Osteoblast (primary cell): Measurements from ENCODE around the gene GPR25. TPM values are rescaled to one million over a fixed set of nuclear protein-coding genes. Genes with fewer than 3 reads are reported as not detected.

Experiments used
- DNase-seq: peaks from one replicate; pipeline ENCODE4 v3.0.0; 2011; ENCODE audit warnings: low spot score, mixed read lengths; ENCODE audit not compliant: insufficient read length; ENCODE audit errors: missing footprints
- H2AFZ ChIP-seq: 2 replicates; pipeline ENCODE4 v1.6.0; 2011; ENCODE audit warnings: mild to moderate bottlenecking, low read length
- H3K27ac ChIP-seq: 2 replicates; pipeline ENCODE4 v1.5.1; 2011; ENCODE audit warnings: mild to moderate bottlenecking, low read depth, low read length, moderate library complexity
- H3K27me3 ChIP-seq: 2 replicates; pipeline ENCODE4 v1.6.0; 2012; ENCODE audit warnings: mild to moderate bottlenecking, control low read depth, inconsistent platforms, low read length, moderate library complexity; ENCODE audit not compliant: insufficient read depth
- H3K36me3 ChIP-seq: 2 replicates; pipeline ENCODE4 v1.5.1; 2011; ENCODE audit warnings: mild to moderate bottlenecking, low read length, control low read depth, moderate library complexity; ENCODE audit not compliant: insufficient read depth
- H3K4me1 ChIP-seq: 2 replicates; pipeline ENCODE4 v1.5.1; 2011; ENCODE audit warnings: mild to moderate bottlenecking, low read length, control low read depth, moderate library complexity; ENCODE audit not compliant: insufficient read depth
- H3K4me2 ChIP-seq: 2 replicates; pipeline ENCODE4 v1.6.0; 2011; ENCODE audit warnings: mild to moderate bottlenecking, low read length; ENCODE audit not compliant: insufficient read depth
- H3K4me3 ChIP-seq: fragments of 200-600 bp; sonication (generic); 3 replicates; pipeline ENCODE4 v1.5.1; 2012; ENCODE audit warnings: mild to moderate bottlenecking, low read length, inconsistent platforms; ENCODE audit not compliant: insufficient read depth
- H3K79me2 ChIP-seq: 2 replicates; pipeline ENCODE4 v1.6.0; 2012; ENCODE audit warnings: mild to moderate bottlenecking, low read length, control low read depth, inconsistent platforms; ENCODE audit not compliant: insufficient read depth
- H3K9me3 ChIP-seq: 2 replicates; pipeline ENCODE4 v1.5.1; 2011; ENCODE audit warnings: low read depth, low read length, control low read depth
- H4K20me1 ChIP-seq: 2 replicates; pipeline ENCODE4 v1.6.0; 2012; ENCODE audit warnings: mild to moderate bottlenecking, low read length, control low read depth; ENCODE audit not compliant: insufficient read depth
- total RNA-seq: library from RNA; depleted of rRNA; stranded (reverse); fragments of >200 nt; gene quantifications from 2 replicates; pipeline ENCODE4 v1.2.3, GENCODE V29; 2012
- TF ChIP-seq, protein P1 (sequence below): IDR thresholded peaks from 2 replicates; pipeline ENCODE4 v1.5.1; 2011; ENCODE audit warnings: mild to moderate bottlenecking, low read depth, low read length, moderate library complexity; ENCODE audit errors: extremely low read depth

The GPR25 gene
- total RNA-seq, 1 donor = not detected

DNA sequence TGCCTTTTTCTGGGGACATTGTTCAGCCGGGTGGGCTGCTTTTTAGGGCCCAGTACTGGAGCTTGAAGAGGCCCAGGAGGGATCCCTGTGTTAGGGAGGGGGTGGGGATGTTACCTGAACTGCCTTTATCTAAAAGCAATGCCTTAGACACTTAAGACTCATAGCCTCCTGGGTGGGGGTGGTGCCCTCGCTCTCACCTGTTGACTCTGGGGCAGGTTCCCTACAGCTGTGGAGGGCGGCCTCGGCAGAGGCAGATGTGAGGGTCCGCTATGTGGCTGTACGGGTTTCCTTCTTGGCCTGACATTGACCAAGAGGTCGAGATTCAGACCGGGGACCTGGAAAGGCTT lies 22.6 kb downstream of the GPR25 start:
- Histone ChIP-seq H3K79me2 (no peaks in the 10 kb centered on the region), H3K27me3 (peaks cover 35% of the 10 kb centered on the region), H3K27ac (no peak overlapping the region), H3K4me3 (no peak overlapping the region), H4K20me1 (no peaks in the 10 kb centered on the region), H2AFZ (no peak overlapping the region), H3K4me2 (no peak overlapping the region), H3K9me3 (no peaks in the 10 kb centered on the region), H3K36me3 (no peaks in the 10 kb centered on the region), H3K4me1 (no peaks in the 10 kb centered on the region)
- TF ChIP-seq, protein P1, sequence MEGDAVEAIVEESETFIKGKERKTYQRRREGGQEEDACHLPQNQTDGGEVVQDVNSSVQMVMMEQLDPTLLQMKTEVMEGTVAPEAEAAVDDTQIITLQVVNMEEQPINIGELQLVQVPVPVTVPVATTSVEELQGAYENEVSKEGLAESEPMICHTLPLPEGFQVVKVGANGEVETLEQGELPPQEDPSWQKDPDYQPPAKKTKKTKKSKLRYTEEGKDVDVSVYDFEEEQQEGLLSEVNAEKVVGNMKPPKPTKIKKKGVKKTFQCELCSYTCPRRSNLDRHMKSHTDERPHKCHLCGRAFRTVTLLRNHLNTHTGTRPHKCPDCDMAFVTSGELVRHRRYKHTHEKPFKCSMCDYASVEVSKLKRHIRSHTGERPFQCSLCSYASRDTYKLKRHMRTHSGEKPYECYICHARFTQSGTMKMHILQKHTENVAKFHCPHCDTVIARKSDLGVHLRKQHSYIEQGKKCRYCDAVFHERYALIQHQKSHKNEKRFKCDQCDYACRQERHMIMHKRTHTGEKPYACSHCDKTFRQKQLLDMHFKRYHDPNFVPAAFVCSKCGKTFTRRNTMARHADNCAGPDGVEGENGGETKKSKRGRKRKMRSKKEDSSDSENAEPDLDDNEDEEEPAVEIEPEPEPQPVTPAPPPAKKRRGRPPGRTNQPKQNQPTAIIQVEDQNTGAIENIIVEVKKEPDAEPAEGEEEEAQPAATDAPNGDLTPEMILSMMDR = no peak
- DNase-seq = no peak

DNA sequence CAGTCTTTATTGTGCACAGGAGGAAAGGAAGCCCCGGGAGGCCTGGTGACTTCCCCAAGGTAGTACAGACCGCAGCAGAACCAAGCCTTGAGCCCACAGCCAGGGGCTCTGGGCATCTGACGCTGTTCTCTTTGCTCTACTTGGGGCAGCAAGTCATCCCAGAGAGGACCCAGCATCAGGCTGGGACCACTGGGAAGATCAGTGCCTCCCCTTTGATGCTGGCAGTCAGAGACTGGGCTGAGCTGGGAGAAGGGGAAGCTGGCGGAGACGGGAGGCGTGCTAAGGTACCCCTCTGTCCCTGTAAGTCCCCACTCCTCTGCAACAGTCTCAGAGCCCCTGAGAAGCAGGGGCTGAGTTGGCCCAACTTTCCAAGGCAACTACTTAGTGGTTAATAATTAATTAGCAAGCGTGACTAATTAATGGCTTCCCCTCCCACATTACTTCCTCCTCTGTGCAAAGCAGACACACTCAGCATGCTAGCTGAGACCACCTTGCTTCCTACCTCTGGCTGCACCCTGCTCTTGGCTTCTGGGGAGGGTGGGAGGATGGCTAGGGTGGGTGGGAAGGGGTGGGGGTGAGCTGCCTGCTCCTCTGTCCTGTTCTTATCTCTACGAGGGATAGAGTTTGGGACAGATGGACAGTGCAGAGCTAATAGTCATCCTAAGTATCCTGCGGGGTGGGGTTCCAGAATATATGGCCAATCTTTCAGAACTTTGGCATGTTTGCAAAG lies 23.2 kb downstream of the GPR25 start:
- Histone ChIP-seq H3K27ac (no peak overlapping the region), H4K20me1 (no peaks in the 10 kb centered on the region), H3K27me3 (peaks cover 30% of the 10 kb centered on the region), H3K4me2 (no peak overlapping the region), H3K9me3 (no peaks in the 10 kb centered on the region), H3K36me3 (no peaks in the 10 kb centered on the region), H3K4me3 (no peak overlapping the region), H2AFZ (no peak overlapping the region), H3K4me1 (no peaks in the 10 kb centered on the region), H3K79me2 (no peaks in the 10 kb centered on the region)
- DNase-seq = no peak
- TF ChIP-seq, protein P1 = no peak

DNA sequence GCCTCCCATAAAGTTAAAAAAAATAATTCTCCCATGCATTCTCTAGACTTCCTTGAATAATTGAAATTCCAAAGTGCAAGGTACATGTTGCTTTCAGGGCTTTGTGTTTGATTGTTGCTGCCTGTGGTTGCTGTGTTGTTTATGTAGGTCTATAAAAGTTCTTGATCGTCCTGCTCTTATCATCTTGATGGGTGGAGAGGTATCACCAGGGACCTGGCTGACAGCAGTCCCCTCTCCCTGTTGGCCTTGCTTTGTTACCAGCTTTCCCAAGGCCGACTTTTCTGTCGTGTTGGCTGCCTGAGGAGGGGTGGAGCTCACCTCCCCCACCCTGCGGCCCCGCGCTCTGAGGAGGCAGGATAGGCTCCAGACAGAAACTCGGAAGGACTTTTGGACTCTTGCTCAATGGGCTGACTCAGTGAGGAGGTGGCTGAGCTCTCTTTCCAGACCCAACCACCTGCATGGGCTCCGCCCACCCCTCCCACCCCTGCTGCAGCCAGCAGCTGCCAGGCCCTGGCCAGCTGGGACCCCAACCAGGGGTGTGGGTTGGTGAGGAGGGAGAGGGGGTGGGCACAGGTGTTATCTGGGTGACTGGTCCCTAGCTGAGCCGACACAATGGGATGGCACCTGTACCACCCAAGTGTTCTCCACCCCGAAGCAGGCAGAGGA lies 23.9 kb downstream of the GPR25 start:
- Histone ChIP-seq H3K27me3 (peaks cover 25% of the 10 kb centered on the region), H3K27ac (no peak overlapping the region), H3K9me3 (no peaks in the 10 kb centered on the region), H2AFZ (no peak overlapping the region), H4K20me1 (no peaks in the 10 kb centered on the region), H3K36me3 (no peaks in the 10 kb centered on the region), H3K4me2 (no peak overlapping the region), H3K79me2 (no peaks in the 10 kb centered on the region), H3K4me1 (no peaks in the 10 kb centered on the region), H3K4me3 (no peak overlapping the region)
- DNase-seq = no peak
- TF ChIP-seq, protein P1 = no peak

DNA sequence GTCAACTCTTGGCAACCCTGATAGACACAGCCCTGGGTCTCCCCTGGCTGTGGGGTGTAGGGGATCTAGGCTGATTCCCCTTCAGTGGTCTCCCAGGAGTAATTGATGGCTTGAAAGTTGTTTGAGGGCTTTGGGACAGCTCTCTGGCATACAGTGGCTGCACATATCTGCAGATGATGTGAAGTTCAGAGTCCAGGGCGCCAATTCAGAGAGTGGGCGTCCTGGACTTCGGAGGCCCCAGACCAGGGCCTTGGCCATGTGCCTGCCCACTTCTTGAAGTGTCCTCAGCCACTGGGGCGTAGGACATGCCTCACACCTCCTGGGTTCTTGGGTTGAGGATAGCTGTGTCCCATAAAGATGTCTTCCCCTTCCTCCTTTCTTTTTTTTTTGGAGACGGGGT lies 24.5 kb downstream of the GPR25 start:
- DNase-seq = no peak
- Histone ChIP-seq H2AFZ (no peak overlapping the region), H3K9me3 (no peaks in the 10 kb centered on the region), H3K27me3 (peaks cover 19% of the 10 kb centered on the region), H3K4me3 (no peak overlapping the region), H3K27ac (no peak overlapping the region), H4K20me1 (no peaks in the 10 kb centered on the region), H3K36me3 (no peaks in the 10 kb centered on the region), H3K79me2 (no peaks in the 10 kb centered on the region), H3K4me1 (no peaks in the 10 kb centered on the region), H3K4me2 (no peak overlapping the region)
- TF ChIP-seq, protein P1 = no peak
